KMS-11 (cell line): ENCODE data around the gene CDK10.
A peak's percentile ranks its signal among the peaks of the same experiment; 100 is the strongest.

Source experiments
- H2AFZ ChIP-seq: fragments of 200-600 bp; sonication (generic); 2 replicates; pipeline ENCODE4 v1.6.1; 2016; ENCODE audit warnings: antibody characterized with exemption, mixed run types, low read depth
- H3K27ac ChIP-seq: fragments of 200-600 bp; sonication (generic); 2 replicates; pipeline ENCODE4 v1.6.1; 2016; ENCODE audit warnings: mild to moderate bottlenecking, mixed run types
- H3K27me3 ChIP-seq: fragments of 200-600 bp; sonication (generic); 2 replicates; pipeline ENCODE4 v1.6.1; 2017; ENCODE audit warnings: mild to moderate bottlenecking, low read depth, mixed run types, moderate library complexity; ENCODE audit not compliant: insufficient read depth
- H3K36me3 ChIP-seq: fragments of 200-600 bp; sonication (generic); 2 replicates; pipeline ENCODE4 v1.6.1; 2017; ENCODE audit warnings: mild to moderate bottlenecking, mixed run types; ENCODE audit not compliant: insufficient read depth
- H3K4me1 ChIP-seq: fragments of 200-600 bp; sonication (generic); 2 replicates; pipeline ENCODE4 v1.6.1; 2016; ENCODE audit warnings: mild to moderate bottlenecking, low read depth, mixed run types; ENCODE audit not compliant: poor library complexity, severe bottlenecking
- H3K4me2 ChIP-seq: fragments of 200-600 bp; sonication (generic); 2 replicates; pipeline ENCODE4 v1.7.0; 2016; ENCODE audit warnings: mild to moderate bottlenecking, mixed run types
- H3K4me3 ChIP-seq: fragments of 200-600 bp; sonication (generic); IDR thresholded peaks from 2 replicates; pipeline ENCODE4 v1.6.1; 2017; ENCODE audit warnings: low read depth, low read length, mixed read lengths; ENCODE audit not compliant: insufficient read depth
- H3K79me2 ChIP-seq: fragments of 200-600 bp; sonication (generic); 2 replicates; pipeline ENCODE4 v1.6.1; 2016; ENCODE audit warnings: low read depth, mixed run types; ENCODE audit not compliant: insufficient read depth
- H3K9ac ChIP-seq: fragments of 200-600 bp; sonication (generic); 2 replicates; pipeline ENCODE4 v1.6.1; 2016; ENCODE audit warnings: mild to moderate bottlenecking, mixed run types
- H4K20me1 ChIP-seq: fragments of 200-600 bp; sonication (generic); 2 replicates; pipeline ENCODE4 v1.6.1; 2016; ENCODE audit warnings: mild to moderate bottlenecking, mixed run types; ENCODE audit not compliant: insufficient read depth
- TF ChIP-seq, protein P1 (sequence below): fragments of 200-600 bp; sonication (generic); conservative IDR thresholded peaks from 2 replicates; pipeline ENCODE4 v1.6.1; 2017; ENCODE audit warnings: low read depth, mild to moderate bottlenecking, antibody characterized with exemption, low read length, moderate library complexity, mixed read lengths

CDK10 gene

DNA sequence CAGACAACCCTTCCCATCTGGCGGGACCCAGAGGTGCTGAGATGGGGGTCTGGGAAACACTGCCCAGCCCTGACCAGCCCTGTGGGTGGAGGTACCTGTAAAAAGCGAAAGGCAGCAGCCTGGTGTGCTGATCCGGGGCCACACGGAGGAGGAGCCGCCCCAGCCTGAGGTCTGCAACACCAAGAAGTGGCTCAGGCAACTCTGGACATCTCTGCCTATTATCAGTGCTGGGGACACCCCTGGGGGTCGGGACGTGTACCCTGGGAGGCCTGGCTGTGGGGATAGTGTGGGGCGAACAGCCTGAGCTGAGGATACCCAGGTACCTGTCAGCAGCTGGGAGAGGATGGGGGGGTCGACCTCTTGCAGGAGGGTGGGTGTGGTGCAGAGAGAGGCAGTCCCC lies 52.9 kb downstream of the CDK10 start:
- no peak overlapping the region for H2AFZ ChIP-seq
- no peak overlapping the region for H3K27ac ChIP-seq
- no peak overlapping the region for H3K4me2 ChIP-seq
- TF ChIP-seq, protein P1, sequence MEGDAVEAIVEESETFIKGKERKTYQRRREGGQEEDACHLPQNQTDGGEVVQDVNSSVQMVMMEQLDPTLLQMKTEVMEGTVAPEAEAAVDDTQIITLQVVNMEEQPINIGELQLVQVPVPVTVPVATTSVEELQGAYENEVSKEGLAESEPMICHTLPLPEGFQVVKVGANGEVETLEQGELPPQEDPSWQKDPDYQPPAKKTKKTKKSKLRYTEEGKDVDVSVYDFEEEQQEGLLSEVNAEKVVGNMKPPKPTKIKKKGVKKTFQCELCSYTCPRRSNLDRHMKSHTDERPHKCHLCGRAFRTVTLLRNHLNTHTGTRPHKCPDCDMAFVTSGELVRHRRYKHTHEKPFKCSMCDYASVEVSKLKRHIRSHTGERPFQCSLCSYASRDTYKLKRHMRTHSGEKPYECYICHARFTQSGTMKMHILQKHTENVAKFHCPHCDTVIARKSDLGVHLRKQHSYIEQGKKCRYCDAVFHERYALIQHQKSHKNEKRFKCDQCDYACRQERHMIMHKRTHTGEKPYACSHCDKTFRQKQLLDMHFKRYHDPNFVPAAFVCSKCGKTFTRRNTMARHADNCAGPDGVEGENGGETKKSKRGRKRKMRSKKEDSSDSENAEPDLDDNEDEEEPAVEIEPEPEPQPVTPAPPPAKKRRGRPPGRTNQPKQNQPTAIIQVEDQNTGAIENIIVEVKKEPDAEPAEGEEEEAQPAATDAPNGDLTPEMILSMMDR: no peak
- H3K4me3 ChIP-seq: no peak overlapping the region
- no peaks in the 10 kb centered on the region for H3K27me3 ChIP-seq
- peaks cover 13% of the 10 kb centered on the region; the same call in 1 of the 2 replicates for H3K36me3 ChIP-seq
- peaks cover 47% of the 10 kb centered on the region for H3K4me1 ChIP-seq
- peaks cover 5% of the 10 kb centered on the region; the same call in 1 of the 2 replicates for H3K79me2 ChIP-seq
- no peaks in the 10 kb centered on the region for H4K20me1 ChIP-seq
- no peak overlapping the region for H3K9ac ChIP-seq

DNA sequence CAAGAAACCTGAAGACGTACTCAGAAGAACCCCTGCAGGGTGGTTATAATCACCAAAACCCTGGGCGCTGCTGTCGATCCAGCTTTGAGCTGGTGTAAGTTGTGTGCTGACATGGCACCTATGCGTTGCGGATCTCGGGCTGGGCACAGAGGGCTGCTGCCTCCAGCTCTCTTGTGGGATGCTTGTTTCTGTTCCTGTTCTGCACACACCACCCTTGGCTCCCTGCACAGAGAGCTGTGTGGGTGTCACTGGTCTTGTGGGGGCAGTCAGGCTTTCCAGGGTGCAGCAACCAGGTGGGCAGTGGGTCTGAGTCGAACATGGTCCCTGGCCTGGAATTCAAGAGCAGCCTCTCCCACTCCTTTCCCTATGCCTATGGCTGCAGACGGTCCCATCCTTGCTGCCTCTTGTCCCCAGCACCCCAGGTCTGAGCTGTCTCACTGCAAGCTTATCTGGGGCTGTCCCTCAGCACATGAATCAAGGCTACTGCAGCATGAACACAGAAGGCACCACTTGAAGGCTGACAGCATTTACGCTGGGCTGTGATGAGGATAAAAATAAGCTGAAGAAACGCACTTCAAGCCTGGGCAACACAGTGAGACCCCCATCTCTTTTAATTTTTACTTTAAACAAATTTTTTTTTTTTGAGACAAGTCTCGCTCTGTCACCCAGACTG lies 55.0 kb downstream of the CDK10 start:
- Histone ChIP-seq H3K4me2 (no peak overlapping the region), H3K4me1 (peaks cover 58% of the 10 kb centered on the region), H3K79me2 (0 out of 2 replicates have a peak, but pooled peaks cover 5% of the 10 kb centered on the region), H3K4me3 (no peak overlapping the region), H3K27me3 (no peaks in the 10 kb centered on the region), H3K27ac (peak overlapping the region; percentile 83; the same call in 1 of the 2 replicates), H3K36me3 (peaks cover 13% of the 10 kb centered on the region; the same call in 1 of the 2 replicates), H4K20me1 (no peaks in the 10 kb centered on the region), H3K9ac (no peak overlapping the region), H2AFZ (no peak overlapping the region)
- TF ChIP-seq, protein P1: no peak

DNA sequence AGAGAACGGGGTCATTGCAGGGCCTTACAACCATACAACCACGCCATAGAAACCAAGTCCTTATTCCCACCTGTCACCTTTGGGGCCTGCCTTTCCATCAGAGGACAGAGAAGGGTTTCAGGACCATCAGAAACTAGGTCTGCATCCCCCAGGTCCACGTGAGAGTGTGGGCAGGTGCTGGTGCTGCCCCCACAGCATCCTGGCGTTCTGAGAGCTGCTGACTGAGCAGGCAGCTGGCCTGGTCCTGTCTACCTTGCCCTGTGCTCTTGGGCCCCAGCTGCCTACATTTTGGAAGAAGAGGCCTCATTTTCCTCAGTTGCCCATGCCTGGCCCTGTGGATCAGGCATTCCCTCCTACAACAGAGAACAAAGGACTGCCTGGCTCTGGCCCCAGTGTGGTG lies 56.5 kb downstream of the CDK10 start:
- Histone ChIP-seq H2AFZ (no peak overlapping the region), H3K9ac (peak overlapping the region; percentile 42; the same call in 1 of the 2 replicates), H3K27me3 (no peaks in the 10 kb centered on the region), H3K4me3 (no peak overlapping the region), H3K4me2 (peak overlapping the region; percentile 64), H3K4me1 (peaks cover 47% of the 10 kb centered on the region), H3K27ac (peak overlapping the region; percentile 83), H3K36me3 (peaks cover 12% of the 10 kb centered on the region; the same call in 1 of the 2 replicates), H4K20me1 (no peaks in the 10 kb centered on the region), H3K79me2 (0 out of 2 replicates have a peak, but pooled peaks cover 5% of the 10 kb centered on the region)
- TF ChIP-seq, protein P1: no peak

DNA sequence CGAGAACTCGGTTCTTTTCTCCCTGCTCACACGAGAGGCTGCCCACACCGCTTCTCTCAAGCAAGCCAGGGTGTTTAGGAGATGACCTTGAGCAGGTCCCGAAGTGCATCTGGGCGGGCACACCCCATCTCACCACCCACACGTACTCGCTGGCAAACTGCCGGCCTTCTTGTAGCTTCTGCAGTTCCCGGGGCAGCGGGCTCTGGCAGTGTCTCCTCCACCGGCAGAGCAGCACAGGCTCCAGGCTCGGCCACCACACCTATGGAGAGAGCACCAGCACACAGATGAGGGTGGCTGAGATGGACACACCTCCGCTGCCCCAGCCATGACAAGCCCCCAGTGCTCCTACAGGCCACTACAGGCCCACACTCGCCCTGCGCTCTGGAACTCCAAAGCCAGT lies 58.3 kb downstream of the CDK10 start:
- Histone ChIP-seq H3K27me3 (no peaks in the 10 kb centered on the region), H3K36me3 (peaks cover 5% of the 10 kb centered on the region; the same call in 1 of the 2 replicates), H2AFZ (no peak overlapping the region), H3K9ac (no peak overlapping the region), H4K20me1 (no peaks in the 10 kb centered on the region), H3K79me2 (no peaks in the 10 kb centered on the region), H3K4me2 (0 out of 2 replicates have a peak overlapping the region, but pooled peaks have one; percentile 64), H3K4me3 (no peak overlapping the region), H3K4me1 (peaks cover 43% of the 10 kb centered on the region), H3K27ac (peak overlapping the region; percentile 83; the same call in 1 of the 2 replicates)
- TF ChIP-seq, protein P1: no peak
